Mammary epithelial cell (primary cell): ENCODE measurements around the gene SF3B3.

Experiments used
- EZH2 ChIP-seq: IDR thresholded peaks from 2 replicates; pipeline ENCODE4 v1.6.1; 2012; ENCODE audit warnings: low read length, inconsistent platforms, borderline replicate concordance
- TF ChIP-seq, protein P1 (sequence below), 2 donors: IDR thresholded peaks in 1 of 2; conservative IDR thresholded peaks in 1 of 2; 2 replicates each; pipeline ENCODE4 v1.5.1; 2011 to 2012; ENCODE audit warnings: inconsistent platforms in 2 of 2, low read length in 2 of 2, mild to moderate bottlenecking in 2 of 2, control low read depth in 1 of 2, low read depth in 1 of 2; ENCODE audit not compliant: insufficient read depth in 1 of 2; ENCODE audit errors: extremely low read depth in 1 of 2

- TF ChIP-seq, protein P1, sequence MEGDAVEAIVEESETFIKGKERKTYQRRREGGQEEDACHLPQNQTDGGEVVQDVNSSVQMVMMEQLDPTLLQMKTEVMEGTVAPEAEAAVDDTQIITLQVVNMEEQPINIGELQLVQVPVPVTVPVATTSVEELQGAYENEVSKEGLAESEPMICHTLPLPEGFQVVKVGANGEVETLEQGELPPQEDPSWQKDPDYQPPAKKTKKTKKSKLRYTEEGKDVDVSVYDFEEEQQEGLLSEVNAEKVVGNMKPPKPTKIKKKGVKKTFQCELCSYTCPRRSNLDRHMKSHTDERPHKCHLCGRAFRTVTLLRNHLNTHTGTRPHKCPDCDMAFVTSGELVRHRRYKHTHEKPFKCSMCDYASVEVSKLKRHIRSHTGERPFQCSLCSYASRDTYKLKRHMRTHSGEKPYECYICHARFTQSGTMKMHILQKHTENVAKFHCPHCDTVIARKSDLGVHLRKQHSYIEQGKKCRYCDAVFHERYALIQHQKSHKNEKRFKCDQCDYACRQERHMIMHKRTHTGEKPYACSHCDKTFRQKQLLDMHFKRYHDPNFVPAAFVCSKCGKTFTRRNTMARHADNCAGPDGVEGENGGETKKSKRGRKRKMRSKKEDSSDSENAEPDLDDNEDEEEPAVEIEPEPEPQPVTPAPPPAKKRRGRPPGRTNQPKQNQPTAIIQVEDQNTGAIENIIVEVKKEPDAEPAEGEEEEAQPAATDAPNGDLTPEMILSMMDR (conservative IDR thresholded peaks at IDR 0.05 in 1 of 2, IDR thresholded peaks at IDR 0.05 in 1 of 2; ENCODE audit: extremely low read depth in 1 of 2, insufficient read depth in 1 of 2, low read depth in 1 of 2, low read length in 2 of 2), result no peak
- no peak for TF ChIP-seq EZH2
Observed at GRCh38 chr16:70512456-70512855, 11.2 kb upstream of the SF3B3 start.
